Dendritic cell treated with granulocyte-macrophage colony-stimulating factor and Interleukin-4, amounts not matched to agents 40 ng/mL and 50 ng/mL, for 4 days (primary cell): ENCODE results near the gene LSM3.

Experiments used
- H3K27ac Mint-ChIP-seq: one replicate; pipeline ENCODE4 v1.8.0; 2022; ENCODE audit warnings: mild to moderate bottlenecking, mixed read lengths
- H3K27me3 Mint-ChIP-seq: one replicate; pipeline ENCODE4 v1.8.0; 2022; ENCODE audit warnings: mild to moderate bottlenecking, mixed read lengths
- H3K36me3 Mint-ChIP-seq: one replicate; pipeline ENCODE4 v1.8.0; 2022; ENCODE audit warnings: low read depth, mixed read lengths
- H3K4me1 Mint-ChIP-seq: one replicate; pipeline ENCODE4 v1.8.0; 2022; ENCODE audit warnings: low read depth, mixed read lengths
- H3K4me3 Mint-ChIP-seq: one replicate; pipeline ENCODE4 v1.8.0; 2022; ENCODE audit warnings: mild to moderate bottlenecking, moderate library complexity, mixed read lengths
- H3K9me3 Mint-ChIP-seq: one replicate; pipeline ENCODE4 v1.8.0; 2022; ENCODE audit warnings: mixed read lengths
- intact Hi-C: fragments of 100-400 bp; cut with micrococcal nuclease; formaldehyde crosslinking; loops from one replicate; pipeline ENCODE4 v1.15.0; 2022

LSM3 gene

DNA sequence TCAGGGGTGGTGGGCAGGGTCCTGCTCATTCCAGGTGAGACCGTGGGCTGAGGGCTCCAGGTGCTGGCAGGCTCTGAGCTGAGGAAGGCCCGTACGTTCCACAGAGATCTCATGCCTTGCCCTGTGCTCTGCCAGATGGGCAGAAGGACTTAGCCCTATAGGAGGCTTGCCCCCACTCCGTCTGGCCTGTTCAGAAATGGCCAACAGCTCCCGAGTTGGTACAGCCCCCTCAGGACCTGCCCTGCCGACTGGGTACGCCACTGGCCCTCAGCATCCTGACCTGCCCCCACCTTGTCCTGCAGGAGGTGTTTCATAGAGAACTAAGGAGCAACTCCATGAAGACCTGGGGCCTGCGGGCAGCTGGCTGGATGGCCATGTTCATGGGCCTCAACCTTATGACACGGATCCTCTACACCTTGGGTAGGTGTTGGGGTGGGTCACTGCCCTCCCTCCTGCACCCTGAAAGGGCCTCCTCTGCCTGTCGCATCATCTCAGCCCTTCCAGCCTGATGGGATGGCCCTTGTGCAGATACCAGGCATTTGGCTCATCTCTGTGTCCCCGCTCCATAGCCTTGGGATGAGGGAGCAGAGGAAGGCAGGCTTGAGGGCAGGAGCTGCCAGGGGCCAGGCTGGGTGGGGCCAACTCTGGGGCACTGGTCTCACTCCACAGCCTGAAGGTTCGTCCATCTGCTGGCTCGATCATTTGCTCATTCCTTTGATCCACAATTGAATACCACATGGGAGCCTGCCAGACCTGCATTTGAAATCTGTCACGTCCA lies 39.5 kb upstream of the LSM3 start:
- H3K9me3 Mint-ChIP-seq: no peaks in the 10 kb centered on the region
- H3K4me3 Mint-ChIP-seq: no peak overlapping the region
- peaks cover 48% of the 10 kb centered on the region for H3K4me1 Mint-ChIP-seq
- peaks cover 84% of the 10 kb centered on the region for H3K36me3 Mint-ChIP-seq
- H3K27ac Mint-ChIP-seq: no peak overlapping the region
- intact Hi-C loops: no loop called here
- H3K27me3 Mint-ChIP-seq: no peaks in the 10 kb centered on the region

DNA sequence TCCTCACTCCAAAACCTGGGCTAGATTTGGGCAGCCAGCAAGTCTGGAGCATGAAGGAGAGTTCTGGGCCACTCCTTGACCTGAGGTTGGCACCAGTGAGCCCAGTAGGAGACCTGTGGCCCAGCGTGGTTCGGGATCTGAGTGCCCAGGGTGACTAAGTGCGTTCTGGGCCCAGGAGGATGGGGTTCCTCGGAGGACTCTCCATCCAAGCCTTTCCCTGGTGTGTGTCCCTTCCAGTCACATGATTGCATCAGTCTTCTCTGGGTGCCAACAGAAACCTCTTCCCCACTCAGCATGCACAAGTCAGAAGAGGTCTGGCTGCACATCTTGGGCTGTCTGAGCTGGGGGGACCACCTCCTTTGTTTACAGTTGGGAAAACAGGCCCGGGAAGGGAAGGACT lies 38.8 kb upstream of the LSM3 start:
- Mint-ChIP-seq H3K4me1 (peaks cover 55% of the 10 kb centered on the region), H3K36me3 (peaks cover 77% of the 10 kb centered on the region), H3K27me3 (no peaks in the 10 kb centered on the region), H3K27ac (no peak overlapping the region), H3K9me3 (no peaks in the 10 kb centered on the region), H3K4me3 (no peak overlapping the region)
- intact Hi-C loops: no loop called here

DNA sequence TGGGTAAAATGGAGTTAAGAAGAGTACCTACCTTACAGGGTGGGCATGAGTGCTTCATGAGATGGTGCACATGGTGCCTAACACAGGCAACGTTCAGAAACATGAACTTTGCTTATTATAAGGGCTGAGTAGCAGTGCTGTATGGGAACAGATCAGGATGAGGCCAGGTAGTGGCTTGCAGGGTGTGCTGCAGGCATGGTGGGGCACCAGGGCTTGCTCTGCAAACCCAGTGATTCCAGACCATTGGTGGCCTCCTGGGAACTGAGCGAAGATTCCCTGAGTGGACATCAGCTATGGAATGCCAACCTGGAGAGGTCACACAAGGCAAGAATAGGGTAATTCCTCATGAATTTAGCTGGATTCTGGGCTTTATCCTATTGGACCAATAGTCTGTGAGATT lies 37.9 kb upstream of the LSM3 start:
- H3K27me3 Mint-ChIP-seq: no peaks in the 10 kb centered on the region
- H3K9me3 Mint-ChIP-seq: no peaks in the 10 kb centered on the region
- H3K36me3 Mint-ChIP-seq: peaks cover 75% of the 10 kb centered on the region
- H3K27ac Mint-ChIP-seq: no peak overlapping the region
- intact Hi-C loops: no loop called here
- peaks cover 64% of the 10 kb centered on the region for H3K4me1 Mint-ChIP-seq
- no peak overlapping the region for H3K4me3 Mint-ChIP-seq

DNA sequence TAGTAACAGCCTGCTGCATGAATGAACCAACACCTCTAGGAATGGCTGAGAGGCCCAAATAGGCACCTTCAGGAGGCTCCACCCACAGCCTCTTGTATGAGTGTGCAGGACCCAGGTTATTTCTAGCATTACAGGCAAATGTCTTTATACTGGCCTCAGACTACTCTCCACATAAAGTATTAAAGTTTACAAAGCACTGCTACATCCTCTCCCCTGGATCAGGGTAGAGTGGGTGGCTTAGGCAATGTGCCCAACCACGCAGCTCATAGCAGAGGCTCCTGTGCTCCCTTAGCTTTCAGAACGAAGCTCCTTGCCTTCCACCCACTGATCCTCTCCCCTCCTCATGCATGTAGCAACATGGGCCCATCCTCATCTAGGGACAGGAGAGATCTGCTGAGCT lies 37.5 kb upstream of the LSM3 start:
- Mint-ChIP-seq H3K36me3 (peaks cover 75% of the 10 kb centered on the region), H3K4me1 (peaks cover 69% of the 10 kb centered on the region)

DNA sequence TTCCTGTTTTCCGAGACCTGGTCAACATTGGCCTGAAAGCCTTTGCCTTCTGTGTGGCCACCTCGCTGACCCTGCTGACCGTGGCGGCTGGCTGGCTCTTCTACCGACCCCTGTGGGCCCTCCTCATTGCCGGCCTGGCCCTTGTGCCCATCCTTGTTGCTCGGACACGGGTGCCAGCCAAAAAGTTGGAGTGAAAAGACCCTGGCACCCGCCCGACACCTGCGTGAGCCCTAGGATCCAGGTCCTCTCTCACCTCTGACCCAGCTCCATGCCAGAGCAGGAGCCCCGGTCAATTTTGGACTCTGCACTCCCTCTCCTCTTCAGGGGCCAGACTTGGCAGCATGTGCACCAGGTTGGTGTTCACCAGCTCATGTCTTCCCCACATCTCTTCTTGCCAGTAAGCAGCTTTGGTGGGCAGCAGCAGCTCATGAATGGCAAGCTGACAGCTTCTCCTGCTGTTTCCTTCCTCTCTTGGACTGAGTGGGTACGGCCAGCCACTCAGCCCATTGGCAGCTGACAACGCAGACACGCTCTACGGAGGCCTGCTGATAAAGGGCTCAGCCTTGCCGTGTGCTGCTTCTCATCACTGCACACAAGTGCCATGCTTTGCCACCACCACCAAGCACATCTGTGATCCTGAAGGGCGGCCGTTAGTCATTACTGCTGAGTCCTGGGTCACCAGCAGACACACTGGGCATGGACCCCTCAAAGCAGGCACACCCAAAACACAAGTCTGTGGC lies 36.8 kb upstream of the LSM3 start:
- Mint-ChIP-seq H3K4me3 (peak overlapping the region; percentile 52), H3K27me3 (no peaks in the 10 kb centered on the region), H3K27ac (peak overlapping the region; percentile 88), H3K36me3 (peaks cover 75% of the 10 kb centered on the region), H3K9me3 (no peaks in the 10 kb centered on the region), H3K4me1 (peaks cover 75% of the 10 kb centered on the region)
- intact Hi-C loops: no loop called here

More for the DNA sequence above, 37.5 kb upstream of the LSM3 start:
- Mint-ChIP-seq H3K27ac (peak overlapping the region; percentile 88), H3K4me3 (no peak overlapping the region), H3K27me3 (no peaks in the 10 kb centered on the region), H3K9me3 (no peaks in the 10 kb centered on the region)
- intact Hi-C loops: no loop called here

DNA sequence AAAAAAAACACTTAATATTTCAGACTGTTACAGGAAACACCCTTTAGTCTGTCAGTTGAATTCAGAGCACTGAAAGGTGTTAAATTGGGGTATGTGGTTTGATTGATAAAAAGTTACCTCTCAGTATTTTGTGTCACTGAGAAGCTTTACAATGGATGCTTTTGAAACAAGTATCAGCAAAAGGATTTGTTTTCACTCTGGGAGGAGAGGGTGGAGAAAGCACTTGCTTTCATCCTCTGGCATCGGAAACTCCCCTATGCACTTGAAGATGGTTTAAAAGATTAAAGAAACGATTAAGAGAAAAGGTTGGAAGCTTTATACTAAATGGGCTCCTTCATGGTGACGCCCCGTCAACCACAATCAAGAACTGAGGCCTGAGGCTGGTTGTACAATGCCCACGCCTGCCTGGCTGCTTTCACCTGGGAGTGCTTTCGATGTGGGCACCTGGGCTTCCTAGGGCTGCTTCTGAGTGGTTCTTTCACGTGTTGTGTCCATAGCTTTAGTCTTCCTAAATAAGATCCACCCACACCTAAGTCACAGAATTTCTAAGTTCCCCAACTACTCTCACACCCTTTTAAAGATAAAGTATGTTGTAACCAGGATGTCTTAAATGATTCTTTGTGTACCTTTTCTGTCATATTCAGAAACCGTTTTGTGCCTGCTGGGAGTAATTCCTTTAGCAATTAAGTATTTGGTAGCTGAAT lies 35.9 kb upstream of the LSM3 start:
- Mint-ChIP-seq H3K27ac (peak overlapping the region; percentile 88), H3K9me3 (no peaks in the 10 kb centered on the region), H3K4me3 (no peak overlapping the region), H3K27me3 (no peaks in the 10 kb centered on the region), H3K36me3 (peaks cover 75% of the 10 kb centered on the region), H3K4me1 (peaks cover 85% of the 10 kb centered on the region)
- intact Hi-C loops: no loop called here

DNA sequence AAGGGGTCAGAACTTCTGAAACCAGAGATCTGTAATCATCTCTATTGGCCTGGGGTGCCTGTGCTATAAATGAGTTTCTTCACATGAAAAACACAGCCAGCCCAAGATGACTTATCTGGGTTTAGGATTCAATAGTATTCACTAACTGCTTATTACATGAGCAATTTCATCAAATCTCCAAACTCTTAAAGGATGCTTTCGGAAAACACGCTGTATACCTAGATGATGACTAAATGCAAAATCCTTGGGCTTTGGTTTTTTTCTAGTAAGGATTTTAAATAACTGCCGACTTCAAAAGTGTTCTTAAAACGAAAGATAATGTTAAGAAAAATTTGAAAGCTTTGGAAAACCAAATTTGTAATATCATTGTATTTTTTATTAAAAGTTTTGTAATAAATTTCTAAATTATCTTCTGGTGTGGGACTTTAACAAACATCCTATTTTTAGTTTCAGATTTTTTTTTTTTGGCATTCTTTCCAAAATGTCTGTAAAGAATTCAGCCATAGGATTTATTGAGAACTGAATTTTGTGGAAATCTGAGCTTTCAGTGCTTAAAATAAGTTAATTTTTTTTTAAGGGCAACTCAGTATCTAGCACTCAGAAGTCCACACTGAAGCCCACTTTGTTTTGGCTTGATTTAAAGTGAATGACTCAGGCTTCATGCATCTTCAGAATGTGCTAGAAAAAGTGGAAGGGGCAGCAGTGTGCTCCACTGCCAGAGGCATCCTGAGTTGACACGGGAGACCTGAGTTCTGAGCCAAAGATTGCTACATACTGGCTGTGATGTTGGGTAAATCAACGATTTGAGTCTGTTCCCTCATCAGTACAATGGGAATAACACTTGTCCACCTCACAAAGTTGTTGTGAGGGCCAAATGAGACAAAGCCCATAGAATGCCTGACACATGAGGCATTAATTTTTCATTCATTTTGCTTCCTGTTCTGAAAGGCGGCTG lies 35.1 kb upstream of the LSM3 start:
- Mint-ChIP-seq H3K27me3 (no peaks in the 10 kb centered on the region), H3K4me1 (peaks cover 86% of the 10 kb centered on the region), H3K36me3 (peaks cover 75% of the 10 kb centered on the region), H3K9me3 (no peaks in the 10 kb centered on the region), H3K4me3 (no peak overlapping the region), H3K27ac (peak overlapping the region; percentile 88)
- intact Hi-C loops: loop anchor here (1.0 kb wide), 2 partner anchors 18 to 35 kb away; partner anchors contain the start of genes LSM3, TMEM43 and XPC

DNA sequence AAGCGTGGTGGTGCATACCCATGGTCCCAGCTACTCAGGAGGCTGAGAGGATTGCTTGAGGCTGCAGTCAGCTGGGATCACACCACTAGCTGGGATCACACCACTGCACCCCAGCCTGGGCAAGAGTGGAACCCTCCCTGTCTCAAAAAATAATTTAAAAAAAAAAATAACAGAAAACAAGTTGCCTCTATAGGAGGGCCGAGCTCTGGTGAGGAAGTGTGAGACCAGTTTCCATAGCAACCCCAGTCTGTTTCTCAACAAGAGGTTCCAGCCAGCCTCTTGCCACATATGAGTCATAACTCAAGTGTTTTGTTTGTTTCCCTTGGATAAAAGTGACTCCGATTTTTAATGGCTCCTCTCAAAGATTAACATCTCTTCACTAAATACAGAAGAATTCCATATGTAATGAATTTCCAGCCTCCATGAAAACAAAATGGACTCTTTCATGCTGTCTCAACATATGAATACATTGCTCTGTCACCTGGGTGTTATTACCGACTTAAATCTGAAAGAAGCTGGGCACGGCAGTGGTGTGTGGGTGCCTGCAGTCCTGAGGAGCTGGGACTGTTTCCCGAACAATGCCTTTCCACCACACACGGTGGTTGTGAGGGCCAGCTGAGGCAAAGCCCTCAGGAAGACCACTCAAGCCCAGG lies 34.1 kb upstream of the LSM3 start:
- Mint-ChIP-seq H3K4me3 (peak overlapping the region; percentile 71), H3K36me3 (peaks cover 75% of the 10 kb centered on the region), H3K4me1 (peaks cover 85% of the 10 kb centered on the region)

DNA sequence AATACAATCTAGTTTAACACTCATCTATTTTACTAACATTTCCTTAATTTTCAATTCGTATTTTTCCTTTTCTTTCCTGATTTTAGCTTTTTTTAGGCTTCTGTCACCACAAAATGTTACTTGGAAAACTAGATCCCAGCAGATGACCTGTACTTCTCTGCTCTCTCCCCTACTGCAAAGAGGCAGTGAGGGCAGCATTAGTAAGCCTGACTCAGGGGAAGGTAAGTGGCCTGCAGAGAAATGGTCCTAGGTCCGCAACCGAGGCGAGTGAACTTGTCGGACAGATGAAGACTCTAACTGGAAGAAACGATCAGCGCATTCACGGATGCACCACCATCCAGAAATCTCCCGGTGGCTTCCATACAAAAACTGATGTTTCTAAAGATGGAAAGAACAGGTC lies 33.4 kb upstream of the LSM3 start:
- peak overlapping the region; percentile 33 for H3K4me3 Mint-ChIP-seq
- H3K36me3 Mint-ChIP-seq: peaks cover 73% of the 10 kb centered on the region

More for the DNA sequence above, 34.1 kb upstream of the LSM3 start:
- intact Hi-C loops: loop anchor here (1.0 kb wide), 2 partner anchors 19 to 34 kb away; partner anchors contain the start of genes LSM3, TMEM43 and XPC
- Mint-ChIP-seq H3K9me3 (no peaks in the 10 kb centered on the region), H3K27me3 (no peaks in the 10 kb centered on the region), H3K27ac (peak overlapping the region; percentile 88)

DNA sequence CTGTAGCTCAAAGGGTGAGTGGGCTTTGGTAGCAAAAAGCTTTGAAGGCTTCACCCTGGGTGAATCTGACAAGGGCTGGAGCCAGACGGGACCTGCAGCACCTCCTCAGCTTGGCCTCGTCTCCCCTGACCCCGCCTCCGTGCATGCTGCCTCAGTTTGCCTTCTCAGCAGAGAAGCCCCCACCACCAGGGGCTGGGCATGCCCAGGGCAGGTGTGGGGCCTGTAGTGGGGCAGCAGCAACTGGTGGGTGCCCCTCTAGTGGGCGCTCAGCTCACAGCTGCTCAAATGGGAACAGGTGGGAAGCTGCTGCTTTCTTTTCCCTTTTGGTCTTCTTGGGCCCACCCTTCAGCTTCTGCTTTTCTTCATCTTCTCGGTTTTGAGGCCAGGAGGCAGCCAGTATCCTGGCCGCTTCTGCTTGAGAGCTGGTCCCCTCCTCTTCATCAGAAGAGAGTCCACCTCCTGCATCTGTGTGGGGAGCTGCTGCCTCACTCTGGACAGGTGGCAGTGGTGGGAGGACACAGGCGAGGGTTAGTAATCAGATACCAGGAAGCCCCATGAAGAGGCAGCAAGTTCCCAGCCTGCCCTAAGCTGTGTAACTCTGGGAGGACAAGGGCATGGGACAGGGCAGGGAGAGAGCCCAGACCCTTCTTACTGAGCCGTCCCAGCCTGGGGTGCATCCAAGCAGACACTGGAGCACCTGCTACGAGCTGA lies 32.8 kb upstream of the LSM3 start:
- Mint-ChIP-seq H3K36me3 (peaks cover 73% of the 10 kb centered on the region), H3K27ac (peak overlapping the region; percentile 88), H3K27me3 (no peaks in the 10 kb centered on the region), H3K4me1 (peaks cover 76% of the 10 kb centered on the region), H3K9me3 (no peaks in the 10 kb centered on the region), H3K4me3 (no peak overlapping the region)
- intact Hi-C loops: no loop called here

More for the DNA sequence above, 33.4 kb upstream of the LSM3 start:
- Mint-ChIP-seq H3K27ac (peak overlapping the region; percentile 88), H3K9me3 (no peaks in the 10 kb centered on the region), H3K27me3 (no peaks in the 10 kb centered on the region), H3K4me1 (peaks cover 82% of the 10 kb centered on the region)
- intact Hi-C loops: no loop called here

DNA sequence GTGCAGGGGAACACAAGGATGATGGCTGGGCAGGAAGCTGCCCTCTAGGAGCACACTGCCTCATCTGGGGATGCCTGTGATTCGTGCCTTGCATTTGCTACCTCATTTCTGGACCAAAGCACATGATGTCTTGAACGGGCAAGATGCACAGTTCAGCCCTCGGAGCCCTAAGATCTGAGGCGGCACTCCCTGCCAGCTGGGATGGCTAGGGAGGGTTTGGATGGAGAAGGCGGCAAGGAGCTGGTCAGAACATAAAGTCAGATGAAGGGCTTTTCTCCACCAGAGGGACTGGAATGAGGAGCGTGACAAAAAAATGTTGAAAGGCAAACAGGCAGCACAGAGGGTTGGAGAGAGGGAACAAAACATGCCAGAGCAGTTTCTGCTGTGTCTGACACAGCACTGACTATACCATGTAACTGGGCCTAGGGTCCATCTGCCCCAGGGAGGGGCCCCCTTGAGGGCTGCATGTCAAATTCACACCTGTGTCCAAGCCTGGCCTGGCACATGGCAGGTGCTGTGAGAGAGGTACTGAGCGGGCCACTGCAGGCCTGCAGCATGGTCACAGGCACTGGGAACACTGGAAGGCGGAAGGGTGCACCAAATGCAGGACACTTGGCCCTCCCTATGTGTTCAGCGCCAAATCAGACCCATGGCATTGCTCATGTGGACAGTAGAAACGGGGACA lies 32.1 kb upstream of the LSM3 start:
- intact Hi-C loops: no loop called here
- H3K4me1 Mint-ChIP-seq: peaks cover 70% of the 10 kb centered on the region
- H3K27ac Mint-ChIP-seq: peak overlapping the region; percentile 88
- peaks cover 77% of the 10 kb centered on the region for H3K36me3 Mint-ChIP-seq
- no peak overlapping the region for H3K4me3 Mint-ChIP-seq
- no peaks in the 10 kb centered on the region for H3K27me3 Mint-ChIP-seq
- H3K9me3 Mint-ChIP-seq: no peaks in the 10 kb centered on the region

DNA sequence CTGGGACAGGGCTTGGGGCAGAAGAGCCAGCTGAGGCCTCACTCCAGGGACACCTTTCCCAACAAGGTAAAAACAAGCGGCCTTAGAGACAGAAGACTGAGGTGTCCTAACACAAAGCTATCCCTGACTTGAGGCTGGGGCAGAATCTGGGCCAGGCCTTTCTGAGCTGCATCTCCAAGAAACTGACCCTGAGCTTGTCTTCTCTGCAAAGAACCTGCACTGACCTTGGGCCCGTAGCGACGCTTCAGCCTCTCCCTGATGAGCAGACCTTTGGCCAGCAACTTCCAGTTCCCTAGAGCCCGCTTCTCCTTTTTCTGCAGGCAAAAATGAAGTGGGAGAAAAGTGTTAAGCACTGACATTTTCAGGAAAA lies 31.6 kb upstream of the LSM3 start:
- H3K27ac Mint-ChIP-seq: peak overlapping the region; percentile 88
- no peak overlapping the region for H3K4me3 Mint-ChIP-seq
- peaks cover 65% of the 10 kb centered on the region for H3K4me1 Mint-ChIP-seq
- no peaks in the 10 kb centered on the region for H3K9me3 Mint-ChIP-seq
- peaks cover 77% of the 10 kb centered on the region for H3K36me3 Mint-ChIP-seq
- intact Hi-C loops: no loop called here
- no peaks in the 10 kb centered on the region for H3K27me3 Mint-ChIP-seq
